ENCODE data around the gene SLC9B1.

DNA sequence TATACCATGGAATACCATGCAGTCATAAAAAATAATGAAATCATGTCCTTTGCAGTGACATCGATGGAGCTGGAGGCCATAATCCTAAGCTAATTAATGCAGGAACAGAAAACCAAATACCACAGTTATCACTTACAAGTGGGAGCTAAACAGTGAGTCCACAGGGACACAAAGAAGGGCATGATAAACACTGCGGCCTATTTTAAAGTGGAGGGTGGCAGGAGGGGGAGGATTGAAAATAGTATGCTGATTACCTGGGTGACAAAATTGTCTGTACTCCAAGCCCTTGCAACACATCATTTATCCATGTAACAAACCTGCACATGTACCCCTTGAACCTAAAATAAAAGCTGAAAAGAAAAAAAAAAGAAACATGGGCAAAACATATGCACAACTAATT is 16.7 kb upstream of the SLC9B1 start:
- no peak for TF ChIP-seq CTCF (CRISPR knock-in tag; IDR thresholded peaks at IDR 0.05)
- TF ChIP-seq, protein P1, sequence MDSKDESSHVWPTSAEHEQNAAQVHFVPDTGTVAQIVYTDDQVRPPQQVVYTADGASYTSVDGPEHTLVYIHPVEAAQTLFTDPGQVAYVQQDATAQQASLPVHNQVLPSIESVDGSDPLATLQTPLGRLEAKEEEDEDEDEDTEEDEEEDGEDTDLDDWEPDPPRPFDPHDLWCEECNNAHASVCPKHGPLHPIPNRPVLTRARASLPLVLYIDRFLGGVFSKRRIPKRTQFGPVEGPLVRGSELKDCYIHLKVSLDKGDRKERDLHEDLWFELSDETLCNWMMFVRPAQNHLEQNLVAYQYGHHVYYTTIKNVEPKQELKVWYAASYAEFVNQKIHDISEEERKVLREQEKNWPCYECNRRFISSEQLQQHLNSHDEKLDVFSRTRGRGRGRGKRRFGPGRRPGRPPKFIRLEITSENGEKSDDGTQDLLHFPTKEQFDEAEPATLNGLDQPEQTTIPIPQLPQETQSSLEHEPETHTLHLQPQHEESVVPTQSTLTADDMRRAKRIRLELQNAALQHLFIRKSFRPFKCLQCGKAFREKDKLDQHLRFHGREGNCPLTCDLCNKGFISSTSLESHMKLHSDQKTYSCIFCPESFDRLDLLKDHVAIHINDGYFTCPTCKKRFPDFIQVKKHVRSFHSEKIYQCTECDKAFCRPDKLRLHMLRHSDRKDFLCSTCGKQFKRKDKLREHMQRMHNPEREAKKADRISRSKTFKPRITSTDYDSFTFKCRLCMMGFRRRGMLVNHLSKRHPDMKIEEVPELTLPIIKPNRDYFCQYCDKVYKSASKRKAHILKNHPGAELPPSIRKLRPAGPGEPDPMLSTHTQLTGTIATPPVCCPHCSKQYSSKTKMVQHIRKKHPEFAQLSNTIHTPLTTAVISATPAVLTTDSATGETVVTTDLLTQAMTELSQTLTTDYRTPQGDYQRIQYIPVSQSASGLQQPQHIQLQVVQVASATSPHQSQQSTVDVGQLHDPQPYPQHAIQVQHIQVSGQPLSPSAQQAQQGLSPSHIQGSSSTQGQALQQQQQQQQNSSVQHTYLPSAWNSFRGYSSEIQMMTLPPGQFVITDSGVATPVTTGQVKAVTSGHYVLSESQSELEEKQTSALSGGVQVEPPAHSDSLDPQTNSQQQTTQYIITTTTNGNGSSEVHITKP (CRISPR knock-in tag; IDR thresholded peaks at IDR 0.05; ENCODE audit: low read depth) = no peak
- no peak for TF ChIP-seq ZBTB7A (CRISPR knock-in tag; IDR thresholded peaks at IDR 0.05)
- no peak for TF ChIP-seq SIN3A (IDR thresholded peaks at IDR 0.05; ENCODE audit: borderline replicate concordance, low read depth, low read length)
- TF ChIP-seq HMGA1 (CRISPR knock-in tag; conservative IDR thresholded peaks at IDR 0.05) = no peak
- no peak for TF ChIP-seq MYC (CRISPR knock-in tag; IDR thresholded peaks at IDR 0.05; ENCODE audit: borderline replicate concordance)
- TF ChIP-seq RAD51 (IDR thresholded peaks at IDR 0.05; ENCODE audit: borderline replicate concordance) = no peak
- no peak for TF ChIP-seq HDAC6 (IDR thresholded peaks at IDR 0.05; ENCODE audit: low read depth, low read length)
- TF ChIP-seq, protein P2, sequence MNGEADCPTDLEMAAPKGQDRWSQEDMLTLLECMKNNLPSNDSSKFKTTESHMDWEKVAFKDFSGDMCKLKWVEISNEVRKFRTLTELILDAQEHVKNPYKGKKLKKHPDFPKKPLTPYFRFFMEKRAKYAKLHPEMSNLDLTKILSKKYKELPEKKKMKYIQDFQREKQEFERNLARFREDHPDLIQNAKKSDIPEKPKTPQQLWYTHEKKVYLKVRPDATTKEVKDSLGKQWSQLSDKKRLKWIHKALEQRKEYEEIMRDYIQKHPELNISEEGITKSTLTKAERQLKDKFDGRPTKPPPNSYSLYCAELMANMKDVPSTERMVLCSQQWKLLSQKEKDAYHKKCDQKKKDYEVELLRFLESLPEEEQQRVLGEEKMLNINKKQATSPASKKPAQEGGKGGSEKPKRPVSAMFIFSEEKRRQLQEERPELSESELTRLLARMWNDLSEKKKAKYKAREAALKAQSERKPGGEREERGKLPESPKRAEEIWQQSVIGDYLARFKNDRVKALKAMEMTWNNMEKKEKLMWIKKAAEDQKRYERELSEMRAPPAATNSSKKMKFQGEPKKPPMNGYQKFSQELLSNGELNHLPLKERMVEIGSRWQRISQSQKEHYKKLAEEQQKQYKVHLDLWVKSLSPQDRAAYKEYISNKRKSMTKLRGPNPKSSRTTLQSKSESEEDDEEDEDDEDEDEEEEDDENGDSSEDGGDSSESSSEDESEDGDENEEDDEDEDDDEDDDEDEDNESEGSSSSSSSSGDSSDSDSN (CRISPR knock-in tag; IDR thresholded peaks at IDR 0.05) = no peak
